ENCODE data around the gene CD93.
A peak's percentile ranks its signal among the peaks of the same experiment; 100 is the strongest.

The CD93 gene

GRCh38 chr20:23088866-23089265 is 2.7 kb upstream of the CD93 start:
- no peak for DNase-seq
- intact Hi-C loops (cut with DNase I) = no loop called here

DNA sequence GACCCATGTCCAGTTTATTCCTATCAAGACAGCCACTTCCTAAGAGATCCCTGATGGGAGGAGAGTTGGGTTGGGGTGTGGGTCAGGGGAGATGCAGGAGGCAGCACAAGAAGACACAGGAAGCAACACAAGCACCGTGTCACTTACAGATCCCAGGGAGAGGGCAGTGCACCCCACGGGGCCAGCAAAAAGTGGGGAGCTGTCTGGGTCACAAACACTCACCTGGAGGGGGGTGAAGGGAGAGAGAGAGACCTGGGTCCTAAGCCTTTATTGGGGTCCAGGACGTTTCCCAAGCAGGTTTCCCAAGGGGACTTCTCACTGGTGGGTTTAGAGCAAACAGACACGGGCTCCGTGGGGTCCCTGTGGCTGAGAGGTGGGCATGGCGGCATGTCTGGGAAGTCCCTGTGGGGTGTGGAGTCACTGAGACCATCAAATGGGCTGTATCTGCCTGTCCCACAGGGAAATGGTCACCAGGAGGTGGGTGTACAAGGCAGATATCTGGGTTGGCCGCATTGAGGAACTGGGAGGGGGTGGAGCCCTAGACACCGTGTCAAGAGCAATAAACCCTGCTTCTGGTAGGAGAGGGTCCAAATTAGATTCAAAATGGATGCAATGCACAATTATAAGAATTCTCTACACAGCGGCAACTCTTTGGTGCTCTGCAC is 1.6 kb upstream of the CD93 start:
- intact Hi-C loops (cut with DNase I) = no loop called here
- peak in 1 of 42 donors; percentile 21 for DNase-seq

DNA sequence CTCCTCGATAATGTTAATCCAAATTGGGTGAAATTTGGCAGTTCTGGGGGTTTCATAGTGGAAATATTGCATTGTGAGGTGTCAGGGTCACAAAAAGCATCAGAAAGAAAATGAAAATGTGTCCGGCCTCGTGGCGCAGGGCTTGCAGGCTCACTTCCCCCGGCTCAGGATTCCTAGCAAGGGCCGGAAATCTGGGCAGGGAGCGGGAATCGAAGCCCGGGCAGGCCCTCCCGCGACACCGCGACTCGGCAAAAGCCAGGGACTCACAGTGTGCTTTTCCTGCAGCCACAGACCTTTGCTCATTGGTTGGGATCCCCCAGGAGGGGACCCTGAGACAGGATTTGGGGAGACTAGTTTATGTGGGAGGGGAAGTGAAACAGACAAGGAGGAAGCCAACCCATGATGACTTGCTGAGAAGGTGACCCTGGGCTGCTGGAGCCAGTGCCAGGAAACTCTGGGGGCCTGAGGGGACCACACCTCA is 847 bp upstream of the CD93 start:
- intact Hi-C loops (cut with DNase I) = no loop called here
- peak in 5 of 42 donors; percentile 10 to 48 (median 28) for DNase-seq

GRCh38 chr20:23085436-23086055 is 578 bp downstream of the CD93 start:
- intact Hi-C loops (cut with DNase I) = no loop called here
- DNase-seq = peak in 1 of 42 donors; percentile 1

- no peak for DNase-seq
- intact Hi-C loops (cut with DNase I) = no loop called here
These were observed 1.2 kb downstream of the CD93 start for GRCh38 chr20:23084845-23085365.

GRCh38 chr20:23084282-23084844 is 1.8 kb downstream of the CD93 start:
- intact Hi-C loops (cut with DNase I) = no loop called here
- DNase-seq = no peak

DNA sequence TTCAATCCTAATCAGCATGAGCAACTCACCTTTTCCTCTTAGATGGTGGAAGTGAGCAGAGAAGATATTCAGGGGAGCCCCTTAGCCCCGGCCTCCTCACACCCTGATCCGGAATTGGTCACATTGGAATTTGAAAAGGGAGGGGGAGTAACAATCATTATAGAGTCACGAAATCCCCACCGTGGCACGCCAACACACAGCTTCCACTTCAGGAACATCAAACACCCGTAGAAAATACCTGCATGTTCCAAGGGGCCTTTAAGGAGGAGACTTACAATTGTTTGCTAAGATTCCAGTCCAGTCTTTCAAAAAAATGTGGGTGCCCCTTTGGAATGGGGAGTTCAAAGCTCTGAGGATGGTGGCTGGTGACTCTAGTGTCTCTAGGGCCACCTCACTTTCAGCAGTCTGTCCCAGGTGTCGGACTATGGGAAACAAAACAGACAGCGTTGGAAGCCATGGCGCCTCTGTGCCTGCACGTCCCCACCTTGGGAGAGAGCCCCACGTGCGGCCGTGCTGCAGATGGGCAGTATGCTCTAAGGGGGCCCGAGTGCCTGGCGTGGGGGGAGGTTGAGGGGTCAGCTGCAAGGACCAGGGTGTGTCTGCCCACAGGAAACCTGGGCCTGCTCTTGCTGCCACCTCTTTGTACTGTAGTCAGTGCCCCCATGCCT is 2.4 kb downstream of the CD93 start:
- DNase-seq = no peak
- intact Hi-C loops (cut with DNase I) = no loop called here

- intact Hi-C loops (cut with DNase I) = no loop called here
- no peak for DNase-seq
These were observed 3.1 kb downstream of the CD93 start for GRCh38 chr20:23082846-23083552.

GRCh38 chr20:23081263-23081819 is 4.8 kb downstream of the CD93 start:
- intact Hi-C loops (cut with DNase I) = no loop called here

GRCh38 chr20:23080521-23080920 is 5.6 kb downstream of the CD93 start:
- DNase-seq = no peak
- intact Hi-C loops (cut with DNase I) = no loop called here

More at GRCh38 chr20:23081263-23081819, 4.8 kb downstream of the CD93 start:
- DNase-seq = no peak

- intact Hi-C loops (cut with DNase I) = no loop called here
- DNase-seq = no peak
These were observed 6.2 kb downstream of the CD93 start for GRCh38 chr20:23079926-23080325.

GRCh38 chr20:23079016-23079351 is 7.1 kb downstream of the CD93 start:
- DNase-seq = no peak
- intact Hi-C loops (cut with DNase I) = no loop called here

GRCh38 chr20:23078351-23079015 is 7.6 kb downstream of the CD93 start:
- intact Hi-C loops (cut with DNase I) = no loop called here
- DNase-seq = no peak

GRCh38 chr20:23077277-23077676 is 8.8 kb downstream of the CD93 start:
- no peak for DNase-seq
- intact Hi-C loops (cut with DNase I) = no loop called here

- no peak for DNase-seq
- intact Hi-C loops (cut with DNase I) = loop anchor here (5.0 kb wide), 1 partner anchor 262 kb away; no protein-coding TSS in a partner anchor
These were observed 12.1 kb downstream of the CD93 start for GRCh38 chr20:23074052-23074451.

DNA sequence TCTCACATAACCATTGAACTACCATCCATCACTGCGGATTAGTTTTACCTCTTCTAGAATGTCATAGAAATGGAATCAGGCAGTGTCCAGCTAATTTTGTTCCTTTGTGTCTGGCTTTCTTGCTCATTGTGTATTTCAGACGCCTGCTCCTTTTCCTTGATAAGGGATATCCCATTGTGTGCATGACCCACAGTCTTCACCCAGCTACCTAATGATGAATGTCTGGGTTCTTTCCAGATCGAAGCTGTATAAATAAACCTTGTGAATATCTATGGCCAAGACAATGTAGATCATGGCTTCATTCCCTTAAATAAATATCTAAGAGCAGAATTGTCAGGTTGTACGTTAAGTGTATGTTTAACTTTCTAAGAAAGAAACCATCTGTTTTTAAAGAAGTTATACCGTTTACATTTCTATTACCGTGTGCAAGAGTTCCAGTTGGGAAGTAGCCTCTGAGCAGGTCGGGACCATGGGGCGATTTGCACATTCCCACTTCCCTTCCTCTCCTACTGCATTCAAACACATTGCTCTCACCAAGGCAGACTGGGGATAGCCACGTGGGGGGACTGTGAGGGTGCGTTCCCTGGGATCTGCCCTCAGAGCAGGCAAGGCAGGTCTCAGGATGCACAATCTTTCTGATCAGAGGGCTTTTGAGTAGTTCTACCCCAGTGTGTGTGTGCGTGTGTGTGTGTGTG is 13.1 kb downstream of the CD93 start:
- no peak for DNase-seq
- intact Hi-C loops (cut with DNase I) = loop anchor here (5.0 kb wide), 1 partner anchor 261 kb away; no protein-coding TSS in a partner anchor

DNA sequence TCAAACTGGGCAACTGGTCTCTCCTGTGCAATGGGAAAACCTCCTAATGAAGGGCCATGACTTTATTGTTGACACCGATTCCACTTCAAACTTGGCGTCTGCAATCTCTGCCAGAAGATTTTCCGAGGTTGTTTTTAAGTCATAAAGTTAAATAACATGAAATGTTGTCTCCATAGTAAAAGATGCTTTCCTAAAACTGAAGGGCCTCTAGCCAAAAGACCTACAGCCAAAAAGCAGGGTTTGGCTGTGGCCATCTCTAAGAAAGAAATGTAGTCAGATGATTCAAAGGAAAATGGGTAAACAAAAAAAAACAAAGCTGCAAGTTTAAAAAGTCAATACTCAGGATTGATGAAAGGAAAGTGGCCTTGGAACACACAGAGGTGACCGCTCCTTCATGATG is 14.1 kb downstream of the CD93 start:
- intact Hi-C loops (cut with DNase I) = loop anchor here (5.0 kb wide), 1 partner anchor 260 kb away; no protein-coding TSS in a partner anchor

DNA sequence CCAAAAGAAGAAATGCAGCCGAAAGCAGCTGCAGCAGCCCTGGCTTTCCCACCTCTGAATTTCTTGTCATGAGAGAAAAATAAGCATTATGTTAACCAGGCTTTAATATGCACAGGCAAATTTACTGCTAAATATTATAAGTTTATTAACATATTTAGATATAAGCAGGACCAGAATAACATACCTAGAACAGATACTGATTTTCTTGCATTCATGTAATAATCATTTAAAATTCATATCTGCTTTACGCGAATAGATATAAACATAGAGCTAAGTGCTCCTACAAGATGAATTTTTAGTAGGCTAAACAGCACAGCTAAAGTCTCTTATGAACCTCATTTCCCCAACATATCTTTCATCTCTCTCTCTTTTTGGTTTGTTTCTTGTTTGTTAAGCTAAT is 14.7 kb downstream of the CD93 start:
- no peak for DNase-seq
- intact Hi-C loops (cut with DNase I) = loop anchor here (5.0 kb wide), 1 partner anchor 259 kb away; no protein-coding TSS in a partner anchor

More for the DNA sequence above, 14.1 kb downstream of the CD93 start:
- DNase-seq = no peak

Data from head of caudate nucleus (tissue), 42 donors.